ENCODE results near the gene RNF113A.
"Not testable (repeated sequence)": the region's sequence is repeated elsewhere in the genome, so short reads cannot be mapped to it uniquely, and the experiment has no call there.

The RNF113A gene

GRCh38 chrX:119852382-119853353 is 18.9 kb downstream of the RNF113A start, which contains the start of gene UPF3B:
UPF3B (minus strand) TSS chrX:119852963; CDS start chrX:119852928, 35 bp downstream.
- peak within 1 kb of the TSS; percentile 68 to 92 (median 79) for H3K9ac ChIP-seq (ENCODE audit: low read length in 5 of 5)
- peak within 1 kb of the TSS; percentile 88 for H3K27ac ChIP-seq (ENCODE audit: low read depth, low read length)
- peaks cover 0 to 6% (median 0%) of the 10 kb centered on the region in 5 donors for H3K36me3 ChIP-seq (ENCODE audit: control insufficient read depth in 5 of 5, insufficient read depth in 5 of 5, low read length in 5 of 5)
- peaks cover 0 to 10% (median 4%) of the 10 kb centered on the region in 5 donors for H3K4me1 ChIP-seq (ENCODE audit: control insufficient read depth in 5 of 5, insufficient read depth in 5 of 5, low read length in 5 of 5)
- H3K9me3 ChIP-seq (ENCODE audit: control insufficient read depth in 5 of 5, low read length in 5 of 5) = peaks cover 0 to 4% (median 0%) of the 10 kb centered on the region in 5 donors
- H3K4me3 ChIP-seq (ENCODE audit: low read depth in 1 of 5, low read length in 5 of 5) = peak within 1 kb of the TSS; percentile 38 to 75 (median 74)
- H3K27me3 ChIP-seq (ENCODE audit: control insufficient read depth in 5 of 5, insufficient read depth in 4 of 5, low read length in 5 of 5) = peaks cover 0 to 2% (median 0%) of the 10 kb centered on the region in 5 donors

- no peaks in the 10 kb centered on the region for H3K27me3 ChIP-seq (ENCODE audit: control insufficient read depth in 5 of 5, insufficient read depth in 4 of 5, low read length in 5 of 5)
- no peak overlapping the region for H3K4me3 ChIP-seq (ENCODE audit: low read depth in 1 of 5, low read length in 5 of 5)
- no peak overlapping the region for H3K9ac ChIP-seq (ENCODE audit: low read length in 5 of 5)
- H3K9me3 ChIP-seq (ENCODE audit: control insufficient read depth in 5 of 5, low read length in 5 of 5) = no peaks in the 10 kb centered on the region
- no peaks in the 10 kb centered on the region for H3K4me1 ChIP-seq (ENCODE audit: control insufficient read depth in 5 of 5, insufficient read depth in 5 of 5, low read length in 5 of 5)
- H3K36me3 ChIP-seq (ENCODE audit: control insufficient read depth in 5 of 5, insufficient read depth in 5 of 5, low read length in 5 of 5) = peaks cover 6 to 40% (median 34%) of the 10 kb centered on the region in 5 donors
- no peak overlapping the region for H3K27ac ChIP-seq (ENCODE audit: low read depth, low read length)
These were observed 37.6 kb downstream of the RNF113A start for GRCh38 chrX:119833905-119834304.

GRCh38 chrX:119828446-119828845 is 43.1 kb downstream of the RNF113A start:
- Histone ChIP-seq H3K27ac (ENCODE audit: low read depth, low read length) (no peak overlapping the region), H3K9me3 (ENCODE audit: control insufficient read depth in 5 of 5, low read length in 5 of 5) (no peaks in the 10 kb centered on the region), H3K4me3 (ENCODE audit: low read depth in 1 of 5, low read length in 5 of 5) (no peak overlapping the region), H3K4me1 (ENCODE audit: control insufficient read depth in 5 of 5, insufficient read depth in 5 of 5, low read length in 5 of 5) (peaks cover 0 to 3% (median 0%) of the 10 kb centered on the region in 5 donors), H3K36me3 (ENCODE audit: control insufficient read depth in 5 of 5, insufficient read depth in 5 of 5, low read length in 5 of 5) (peaks cover 0 to 15% (median 6%) of the 10 kb centered on the region in 5 donors), H3K9ac (ENCODE audit: low read length in 5 of 5) (no peak overlapping the region), H3K27me3 (ENCODE audit: control insufficient read depth in 5 of 5, insufficient read depth in 4 of 5, low read length in 5 of 5) (no peaks in the 10 kb centered on the region)

- H3K27me3 ChIP-seq (ENCODE audit: control insufficient read depth in 5 of 5, insufficient read depth in 4 of 5, low read length in 5 of 5) = no peaks in the 10 kb centered on the region
- H3K9ac ChIP-seq (ENCODE audit: low read length in 5 of 5) = no peak overlapping the region
- H3K27ac ChIP-seq (ENCODE audit: low read depth, low read length) = peak overlapping the region; percentile 45
- no peak overlapping the region for H3K4me3 ChIP-seq (ENCODE audit: low read depth in 1 of 5, low read length in 5 of 5)
- H3K36me3 ChIP-seq (ENCODE audit: control insufficient read depth in 5 of 5, insufficient read depth in 5 of 5, low read length in 5 of 5) = peaks cover 0 to 9% (median 3%) of the 10 kb centered on the region in 5 donors
- H3K9me3 ChIP-seq (ENCODE audit: control insufficient read depth in 5 of 5, low read length in 5 of 5) = no peaks in the 10 kb centered on the region
- peaks cover 0 to 3% (median 0%) of the 10 kb centered on the region in 5 donors for H3K4me1 ChIP-seq (ENCODE audit: control insufficient read depth in 5 of 5, insufficient read depth in 5 of 5, low read length in 5 of 5)
These were observed 45.1 kb downstream of the RNF113A start for GRCh38 chrX:119826399-119826959.

- H3K4me1 ChIP-seq (ENCODE audit: control insufficient read depth in 5 of 5, insufficient read depth in 5 of 5, low read length in 5 of 5); H3K27me3 ChIP-seq (ENCODE audit: control insufficient read depth in 5 of 5, insufficient read depth in 4 of 5, low read length in 5 of 5); H3K4me3 ChIP-seq (ENCODE audit: low read depth in 1 of 5, low read length in 5 of 5); H3K27ac ChIP-seq (ENCODE audit: low read depth, low read length); H3K9ac ChIP-seq (ENCODE audit: low read length in 5 of 5); H3K36me3 ChIP-seq (ENCODE audit: control insufficient read depth in 5 of 5, insufficient read depth in 5 of 5, low read length in 5 of 5); H3K9me3 ChIP-seq (ENCODE audit: control insufficient read depth in 5 of 5, low read length in 5 of 5): not testable (repeated sequence)
These were observed 47.3 kb downstream of the RNF113A start for GRCh38 chrX:119824221-119824620.

- not testable (repeated sequence) for H3K4me3 ChIP-seq (ENCODE audit: low read depth in 1 of 5, low read length in 5 of 5); H3K9me3 ChIP-seq (ENCODE audit: control insufficient read depth in 5 of 5, low read length in 5 of 5); H3K9ac ChIP-seq (ENCODE audit: low read length in 5 of 5); H3K27ac ChIP-seq (ENCODE audit: low read depth, low read length); H3K36me3 ChIP-seq (ENCODE audit: control insufficient read depth in 5 of 5, insufficient read depth in 5 of 5, low read length in 5 of 5); H3K27me3 ChIP-seq (ENCODE audit: control insufficient read depth in 5 of 5, insufficient read depth in 4 of 5, low read length in 5 of 5); H3K4me1 ChIP-seq (ENCODE audit: control insufficient read depth in 5 of 5, insufficient read depth in 5 of 5, low read length in 5 of 5)
These were observed 49.8 kb downstream of the RNF113A start for GRCh38 chrX:119821703-119822102.
